HG03378 (cell line): Measurements from ENCODE around the gene STK24.
A peak's percentile ranks its signal among the peaks of the same experiment; 100 is the strongest.

ENCODE experiments used
- ATAC-seq: cut with Tn5 transposase; IDR thresholded peaks from one replicate; pipeline ENCODE4 v1.9.1; 2021; ENCODE audit warnings: mild to moderate bottlenecking, moderate library complexity; ENCODE audit not compliant: unreplicated experiment

The STK24 gene

GRCh38 chr13:98478189-98479129 lies 98.4 kb downstream of the STK24 start:
- ATAC-seq, result peak; percentile 46

- peak; percentile 96 for ATAC-seq
Measured at GRCh38 chr13:98476538-98476966, 100.4 kb downstream of the STK24 start.

- ATAC-seq, result peak; percentile 25
Measured at GRCh38 chr13:98476106-98476505, 100.8 kb downstream of the STK24 start.

- ATAC-seq, result no peak
Measured at GRCh38 chr13:98475522-98475921, 101.4 kb downstream of the STK24 start.

GRCh38 chr13:98474761-98475160 lies 102.1 kb downstream of the STK24 start:
- ATAC-seq, result no peak

- ATAC-seq, result no peak
Measured at GRCh38 chr13:98474292-98474691, 102.6 kb downstream of the STK24 start.

GRCh38 chr13:98473788-98474144 lies 103.1 kb downstream of the STK24 start:
- no peak for ATAC-seq

- no peak for ATAC-seq
Measured at GRCh38 chr13:98473135-98473787, 103.6 kb downstream of the STK24 start.

GRCh38 chr13:98471934-98472333 lies 105.0 kb downstream of the STK24 start:
- ATAC-seq, result no peak

GRCh38 chr13:98470920-98471319 lies 106.0 kb downstream of the STK24 start:
- ATAC-seq, result no peak

GRCh38 chr13:98468929-98469328 lies 108.0 kb downstream of the STK24 start:
- no peak for ATAC-seq

GRCh38 chr13:98468361-98468760 lies 108.5 kb downstream of the STK24 start:
- no peak for ATAC-seq

- no peak for ATAC-seq
Measured at GRCh38 chr13:98467263-98467985, 109.5 kb downstream of the STK24 start.

GRCh38 chr13:98466634-98467236 lies 110.2 kb downstream of the STK24 start:
- ATAC-seq, result no peak

- no peak for ATAC-seq
Measured at GRCh38 chr13:98462946-98463345, 114.0 kb downstream of the STK24 start.

GRCh38 chr13:98462241-98462882 lies 114.5 kb downstream of the STK24 start:
- no peak for ATAC-seq

- ATAC-seq, result no peak
Measured at GRCh38 chr13:98461486-98462240, 115.2 kb downstream of the STK24 start.

GRCh38 chr13:98460516-98460915 lies 116.4 kb downstream of the STK24 start:
- ATAC-seq, result no peak

- no peak for ATAC-seq
Measured at GRCh38 chr13:98459721-98460370, 117.1 kb downstream of the STK24 start.
